GM18519 (cell line): Measurements from ENCODE around the gene PLXNA2.

Experiments
- ATAC-seq: cut with Tn5 transposase; IDR thresholded peaks from one replicate; pipeline ENCODE4 v1.9.1; 2021; ENCODE audit warnings: mild to moderate bottlenecking, moderate library complexity; ENCODE audit not compliant: unreplicated experiment, low FRiP score

The PLXNA2 gene

GRCh38 chr1:208207388-208208131 is 36.6 kb downstream of the PLXNA2 start:
- no peak for ATAC-seq

DNA sequence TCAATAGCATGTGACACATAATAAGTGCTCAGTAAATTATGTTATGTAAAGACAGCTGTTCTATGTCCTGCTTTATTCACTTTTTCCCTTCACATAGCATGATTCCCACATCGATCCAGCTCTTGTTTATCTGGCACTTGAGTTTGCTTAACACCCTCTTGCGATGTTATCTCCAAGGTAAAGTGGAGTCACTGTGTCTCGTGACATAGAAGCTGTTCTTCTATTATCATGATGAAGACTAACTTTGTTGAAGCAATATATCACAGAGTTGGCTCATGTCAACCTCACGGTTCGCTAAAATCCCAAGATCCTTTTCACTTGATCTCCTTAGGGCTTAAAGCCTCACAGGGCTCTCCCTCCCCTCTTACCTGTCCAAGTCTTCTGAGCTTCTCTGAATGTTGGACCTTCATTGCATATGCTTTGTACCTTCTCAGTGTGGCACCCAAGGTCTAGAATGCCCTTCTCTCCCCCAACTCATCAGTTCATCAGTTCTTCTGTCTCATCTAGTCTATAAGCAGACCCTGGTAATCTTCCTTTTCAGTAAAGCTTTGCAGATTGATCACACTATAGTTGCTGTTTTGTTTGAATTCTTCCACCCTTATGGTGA is 38.0 kb downstream of the PLXNA2 start:
- no peak for ATAC-seq

DNA sequence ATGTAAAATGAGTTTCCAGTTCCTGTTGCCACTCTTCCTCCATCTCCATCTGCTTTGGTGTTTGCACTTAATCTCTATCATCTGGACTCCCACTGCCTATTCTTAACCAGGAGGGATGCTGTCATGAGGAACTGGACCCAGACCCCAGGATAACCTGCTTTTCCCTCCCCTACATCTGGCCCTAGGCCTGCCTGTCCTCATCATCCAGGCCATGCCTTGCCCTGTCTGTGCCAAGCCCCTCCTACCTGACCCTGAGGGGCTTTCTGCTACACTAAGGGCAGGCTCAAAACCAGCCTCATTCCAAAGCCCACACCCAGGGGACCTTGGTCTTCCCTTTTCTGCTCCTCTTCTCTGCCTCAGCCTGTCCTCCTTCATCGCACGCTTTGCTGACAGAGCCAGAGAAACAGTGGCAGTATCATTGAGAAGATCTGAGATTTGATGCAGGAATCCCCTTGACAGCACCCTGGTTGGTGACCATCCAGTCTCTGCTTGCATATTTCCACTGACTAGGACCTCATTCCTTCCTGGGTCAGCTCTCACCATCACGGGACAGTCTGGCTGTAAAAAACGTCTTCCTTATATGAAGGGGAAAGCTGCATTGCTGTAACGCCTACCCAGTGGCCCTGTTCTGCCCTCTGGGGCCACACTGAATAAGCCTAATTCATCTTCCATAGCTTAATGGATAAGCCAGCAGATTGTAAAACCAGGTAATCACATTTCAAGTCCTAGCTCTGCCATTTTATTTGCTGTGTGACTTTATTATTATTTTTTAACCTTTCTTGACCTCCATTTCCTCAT is 38.8 kb downstream of the PLXNA2 start:
- no peak for ATAC-seq

DNA sequence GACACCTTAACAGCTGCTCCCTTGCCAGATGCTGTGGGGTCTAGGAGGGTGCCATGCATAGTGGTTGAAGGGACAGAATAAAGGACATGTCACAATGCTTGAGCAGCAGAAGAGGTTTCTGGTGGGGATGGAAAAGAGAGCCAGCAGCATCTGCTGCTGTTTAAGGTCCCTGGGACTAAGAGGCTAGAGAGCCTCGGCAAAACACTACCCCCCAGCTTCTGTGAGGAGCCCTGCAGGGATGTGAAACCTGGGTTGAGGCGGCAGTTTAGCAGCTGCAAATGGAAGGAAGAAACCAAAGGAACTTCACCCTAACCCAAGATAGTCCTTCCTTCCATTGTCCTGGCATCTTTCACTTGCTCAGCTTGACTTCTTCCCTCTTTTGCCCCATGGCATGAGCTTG is 39.4 kb downstream of the PLXNA2 start:
- no peak for ATAC-seq

GRCh38 chr1:208203848-208204609 is 40.2 kb downstream of the PLXNA2 start:
- no peak for ATAC-seq

DNA sequence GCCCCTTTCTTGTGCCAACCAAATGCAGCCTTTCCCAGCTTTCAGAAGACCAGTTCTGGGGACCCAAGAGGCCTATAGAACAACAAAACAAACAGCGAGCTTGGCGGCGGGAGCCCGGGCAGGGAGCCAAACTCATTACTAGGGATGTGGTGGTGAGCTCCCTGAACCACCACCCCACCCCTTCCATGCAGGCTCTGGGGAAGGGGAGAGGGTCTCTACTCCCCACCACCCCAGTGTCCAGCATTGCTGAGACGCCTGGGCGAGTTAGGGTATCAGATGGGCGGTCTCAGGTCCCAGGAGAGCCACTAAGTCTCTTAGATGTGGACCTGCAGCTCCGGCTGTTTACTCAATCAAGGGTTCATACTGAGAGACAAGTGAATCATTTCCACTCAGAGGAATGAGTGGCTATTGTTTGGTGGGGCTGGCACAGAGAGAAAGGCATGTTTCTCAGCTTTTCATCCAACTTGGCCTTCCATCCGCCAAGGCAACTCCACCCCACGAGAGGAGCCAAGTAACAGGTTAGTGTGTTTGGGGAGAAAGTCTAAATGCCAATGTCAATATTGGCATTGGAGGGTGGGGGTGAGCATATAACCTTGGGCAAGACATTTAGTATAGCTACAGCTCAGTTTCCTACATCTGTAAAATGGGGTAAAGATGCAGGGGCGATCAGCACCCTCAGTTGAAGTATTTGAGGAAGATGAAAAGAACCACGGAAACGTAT is 40.9 kb downstream of the PLXNA2 start:
- no peak for ATAC-seq

- ATAC-seq: no peak
Observed at GRCh38 chr1:208202333-208202995, 41.7 kb downstream of the PLXNA2 start.

DNA sequence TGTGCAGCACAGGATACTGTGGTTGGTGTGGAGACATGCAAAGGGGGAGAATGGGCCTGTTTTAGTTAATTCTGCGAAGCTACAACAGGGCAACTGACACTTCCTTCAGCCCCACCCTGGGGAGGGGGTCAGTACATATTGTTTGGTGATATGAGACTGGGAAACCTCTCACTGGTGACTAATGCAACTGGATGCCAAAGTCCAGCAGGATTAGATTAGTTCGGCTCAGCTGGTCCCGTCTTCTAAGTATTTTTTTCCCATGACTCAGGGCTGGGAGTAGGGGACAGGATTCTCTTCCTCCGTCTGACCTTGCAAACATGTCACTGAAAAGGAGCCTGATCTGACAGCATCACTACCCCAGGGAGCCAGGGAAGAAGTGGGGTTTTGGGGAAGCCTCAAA is 43.0 kb downstream of the PLXNA2 start:
- no peak for ATAC-seq

DNA sequence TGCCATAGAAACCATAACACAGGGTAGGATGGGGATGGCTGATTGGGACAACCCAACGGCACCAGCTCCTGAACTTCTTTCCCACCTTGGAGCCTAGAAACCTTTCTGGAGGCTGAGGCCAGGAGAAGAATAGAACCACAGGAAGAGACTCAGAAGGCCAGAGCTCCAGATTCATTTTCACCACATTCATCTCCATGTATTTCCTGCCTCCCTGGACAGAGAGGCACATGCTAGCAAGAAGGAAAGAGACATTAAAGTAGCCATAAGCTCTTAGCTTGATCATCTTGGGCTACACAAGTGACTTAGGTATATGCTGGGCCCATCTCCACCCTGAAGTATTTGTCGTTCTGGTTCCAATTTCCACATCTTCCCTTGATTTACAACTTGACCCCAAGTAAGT is 44.1 kb downstream of the PLXNA2 start:
- no peak for ATAC-seq

DNA sequence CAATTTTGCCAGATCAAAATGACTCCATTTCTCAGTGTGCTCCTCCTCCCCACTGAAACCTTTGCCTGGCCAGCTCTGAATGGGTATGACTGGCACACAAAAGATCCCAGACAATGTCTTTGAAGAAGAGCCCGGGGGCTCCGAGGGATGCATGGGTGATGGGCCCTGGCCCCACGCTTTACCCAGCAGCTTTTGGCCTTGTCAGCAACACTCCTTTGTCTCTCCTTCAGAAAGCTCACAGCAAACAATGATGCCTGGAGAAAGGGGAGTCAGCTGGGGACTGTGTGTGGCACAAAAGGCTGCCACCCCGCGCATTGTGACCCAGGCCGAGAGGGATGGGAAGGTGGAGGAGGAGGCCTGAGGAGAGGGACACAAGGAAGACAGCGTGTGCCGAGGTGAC is 45.9 kb downstream of the PLXNA2 start:
- no peak for ATAC-seq

DNA sequence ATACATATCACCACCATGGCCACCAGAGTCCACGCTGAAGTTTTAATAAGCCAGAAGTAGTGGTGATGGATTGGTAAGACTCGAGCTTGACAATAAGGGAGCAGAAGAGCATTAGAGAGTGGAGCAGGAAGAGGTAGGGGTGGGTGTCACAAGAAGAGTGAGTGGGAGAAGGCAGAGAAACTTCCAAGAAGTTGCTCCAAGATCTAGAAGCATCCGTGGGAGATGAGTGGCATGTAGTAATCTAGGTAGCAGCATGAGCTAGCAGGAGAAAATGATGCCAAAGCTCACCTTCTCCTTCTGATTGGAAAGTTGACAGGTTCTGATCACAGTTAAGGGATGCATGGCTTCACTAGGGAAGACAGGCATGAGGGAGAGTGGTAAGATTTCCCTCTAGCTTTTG is 49.2 kb downstream of the PLXNA2 start:
- ATAC-seq: no peak

DNA sequence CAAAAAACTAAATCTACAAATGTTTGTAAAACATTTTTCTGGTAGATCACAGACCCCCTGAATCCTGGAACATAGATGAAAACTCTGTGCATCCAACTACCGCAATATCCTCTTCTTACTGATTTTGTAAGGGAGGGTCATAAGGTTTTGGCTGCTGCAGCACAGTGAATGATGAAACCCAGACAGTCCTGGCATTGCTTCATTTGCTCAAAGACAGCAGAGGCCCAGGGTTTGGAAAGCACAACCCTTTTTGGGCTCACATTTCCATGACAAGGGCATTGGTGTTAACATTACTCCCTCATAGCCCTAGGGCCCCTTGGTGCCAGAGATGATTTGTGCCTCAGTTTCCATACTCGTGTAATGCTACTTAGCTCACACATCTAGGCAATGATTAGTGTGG is 51.2 kb downstream of the PLXNA2 start:
- ATAC-seq: no peak

DNA sequence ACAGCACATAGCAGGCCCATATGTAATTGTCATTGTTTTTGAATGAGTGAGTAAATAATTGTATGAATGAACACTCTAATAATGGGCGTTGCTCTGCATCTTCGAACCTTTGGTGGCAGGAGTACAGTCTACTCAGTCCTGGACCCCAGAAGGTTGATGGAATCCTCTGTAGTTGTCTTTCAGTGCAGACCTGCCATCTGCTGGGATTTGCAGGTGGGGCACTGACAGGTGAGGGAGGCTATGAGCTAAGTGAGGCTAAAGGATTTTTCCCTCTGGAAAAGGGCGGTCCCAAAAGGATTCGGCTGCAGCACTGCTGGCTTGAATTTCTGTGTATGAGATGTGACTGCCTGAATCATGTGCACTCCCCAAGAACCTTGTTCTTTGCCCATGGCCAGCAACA is 53.4 kb downstream of the PLXNA2 start:
- no peak for ATAC-seq

GRCh38 chr1:208189716-208190115 is 54.5 kb downstream of the PLXNA2 start:
- no peak for ATAC-seq

DNA sequence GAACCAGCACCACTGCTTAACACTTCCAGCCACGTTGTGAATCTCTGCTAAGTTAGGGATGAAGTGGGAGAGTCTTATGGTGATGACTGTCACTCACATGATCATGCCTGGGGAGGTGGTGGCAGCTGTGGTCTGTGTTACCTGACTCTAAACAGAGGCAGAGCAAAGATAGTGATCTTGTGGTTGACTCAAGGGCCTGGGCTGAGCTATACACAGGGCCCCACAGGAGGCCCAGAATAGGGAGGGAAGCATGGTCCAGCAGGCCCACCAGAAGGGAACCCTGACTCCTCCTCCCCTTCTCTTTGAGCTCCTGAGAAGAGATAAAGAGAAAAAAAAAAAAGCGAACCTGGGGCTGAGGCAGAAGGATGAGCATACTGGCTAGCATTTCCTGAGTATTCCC is 55.0 kb downstream of the PLXNA2 start:
- peak; percentile 75 for ATAC-seq

DNA sequence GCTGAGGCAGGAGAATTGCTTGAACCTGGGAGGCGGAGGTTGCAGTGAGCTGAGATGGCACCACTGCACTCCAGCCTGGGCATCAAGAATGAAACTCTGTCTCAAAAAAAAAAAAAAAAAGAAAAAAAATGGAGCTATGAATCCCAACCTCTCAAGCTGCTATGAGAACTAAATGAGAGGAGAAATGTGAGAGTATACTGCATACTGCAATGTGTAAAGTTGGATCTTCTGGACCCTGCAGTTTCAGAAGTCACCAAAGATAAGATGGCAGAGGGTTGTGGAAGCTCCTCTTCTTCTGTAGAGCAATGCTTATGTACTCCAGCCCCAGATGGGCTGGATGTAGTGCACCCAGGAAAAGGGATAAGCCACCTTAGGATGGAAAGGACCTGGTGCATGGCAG is 55.6 kb downstream of the PLXNA2 start:
- no peak for ATAC-seq

GRCh38 chr1:208187499-208188041 is 56.6 kb downstream of the PLXNA2 start:
- ATAC-seq: peak; percentile 72

DNA sequence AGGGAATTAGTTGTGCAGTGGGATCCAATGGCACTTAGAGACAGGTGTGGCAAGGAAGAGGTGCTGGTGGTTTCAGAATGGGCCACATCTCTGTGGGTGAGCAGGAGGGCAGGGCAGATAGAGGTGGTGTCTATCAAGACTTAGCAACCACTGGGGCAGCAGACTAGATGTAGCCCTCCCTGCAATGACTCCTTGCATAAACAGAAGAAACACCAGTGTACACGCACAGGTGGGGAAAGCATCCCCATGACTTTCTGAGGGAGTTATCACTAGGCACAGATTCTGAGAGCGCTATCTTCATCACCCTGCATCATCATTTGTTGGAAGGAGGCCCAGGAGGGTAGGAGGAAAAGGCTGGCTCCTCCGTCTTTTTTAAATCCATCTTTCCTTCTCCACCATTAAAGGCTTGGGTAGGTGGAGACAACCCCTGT is 58.4 kb downstream of the PLXNA2 start:
- ATAC-seq: no peak

- ATAC-seq: no peak
Observed at GRCh38 chr1:208184966-208185654, 59.1 kb downstream of the PLXNA2 start.
